IPS-15b (cell line): ENCODE results near the gene THYN1.

Source experiments
- H3K27me3 ChIP-seq: one replicate; pipeline ENCODE4 v1.6.1; 2013; ENCODE audit warnings: low read length; ENCODE audit not compliant: control insufficient read depth, insufficient read depth
- H3K36me3 ChIP-seq: one replicate; pipeline ENCODE4 v1.6.1; 2013; ENCODE audit warnings: low read length; ENCODE audit not compliant: control insufficient read depth, insufficient read depth
- H3K4me1 ChIP-seq: one replicate; pipeline ENCODE4 v1.6.1; 2013; ENCODE audit warnings: mild to moderate bottlenecking, low read length; ENCODE audit not compliant: control insufficient read depth, insufficient read depth
- H3K4me3 ChIP-seq: one replicate; pipeline ENCODE4 v1.5.1; 2013; ENCODE audit warnings: low read depth, low read length
- H3K9ac ChIP-seq: one replicate; pipeline ENCODE4 v1.6.1; 2013; ENCODE audit warnings: low read depth, mild to moderate bottlenecking, low read length
- H3K9me3 ChIP-seq: one replicate; pipeline ENCODE4 v1.6.1; 2013; ENCODE audit warnings: mild to moderate bottlenecking, low read length; ENCODE audit not compliant: control insufficient read depth, insufficient read depth

THYN1 gene

DNA sequence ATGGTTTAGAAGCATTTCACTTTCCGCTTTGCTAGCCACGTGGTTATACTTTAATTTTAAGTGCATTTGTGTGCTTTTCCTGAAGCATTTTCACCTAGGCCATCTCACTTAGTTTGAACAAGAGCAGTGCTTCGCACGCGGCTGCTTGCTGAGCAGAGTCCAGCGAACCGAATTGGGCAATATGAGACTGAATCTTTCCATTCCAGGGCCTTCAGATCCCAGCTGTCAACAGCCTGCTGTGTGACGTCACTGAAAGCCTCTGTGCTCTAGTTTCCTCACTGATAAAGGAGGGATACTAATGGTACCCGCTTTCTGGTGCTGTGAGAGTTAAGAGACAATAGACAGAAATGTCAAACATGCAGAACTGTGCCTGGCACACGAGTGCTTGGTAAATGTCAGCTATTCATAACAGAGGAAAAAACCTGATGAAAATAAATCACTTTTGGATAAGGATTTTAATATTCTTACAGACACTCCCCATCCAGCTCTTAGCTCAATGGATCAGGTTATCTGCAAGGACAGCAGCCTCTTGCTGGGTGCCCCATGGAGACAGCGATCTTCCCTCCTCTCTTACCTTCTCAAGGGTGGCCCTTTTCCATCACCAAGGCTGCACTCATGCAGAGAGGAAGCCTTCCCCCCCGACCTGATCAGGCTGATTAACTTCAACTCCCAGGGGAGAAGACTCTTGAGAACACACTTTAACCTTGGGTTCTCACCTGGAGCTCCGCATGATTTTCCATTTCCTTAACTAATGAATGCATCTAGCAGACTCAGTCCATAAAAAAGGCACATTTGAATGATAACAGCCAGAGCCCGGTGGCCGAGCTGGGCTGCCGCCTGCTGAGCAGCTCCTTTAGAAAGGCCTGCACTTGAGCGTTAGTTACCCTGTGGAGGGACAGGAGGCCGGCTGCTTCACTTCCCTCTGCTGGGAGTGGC lies 19.5 kb upstream of the THYN1 start:
- Histone ChIP-seq H3K36me3 (peaks cover 3% of the 10 kb centered on the region), H3K4me1 (peaks cover 29% of the 10 kb centered on the region), H3K9me3 (no peaks in the 10 kb centered on the region), H3K27me3 (peaks cover 3% of the 10 kb centered on the region), H3K4me3 (peak overlapping the region; percentile 85), H3K9ac (peak overlapping the region; percentile 4)

- H3K9ac ChIP-seq: no peak overlapping the region
- peaks cover 3% of the 10 kb centered on the region for H3K27me3 ChIP-seq
- H3K36me3 ChIP-seq: peaks cover 3% of the 10 kb centered on the region
- no peaks in the 10 kb centered on the region for H3K9me3 ChIP-seq
- H3K4me3 ChIP-seq: no peak overlapping the region
- H3K4me1 ChIP-seq: peaks cover 34% of the 10 kb centered on the region
These were observed 18.8 kb upstream of the THYN1 start for GRCh38 chr11:134271978-134272377.

DNA sequence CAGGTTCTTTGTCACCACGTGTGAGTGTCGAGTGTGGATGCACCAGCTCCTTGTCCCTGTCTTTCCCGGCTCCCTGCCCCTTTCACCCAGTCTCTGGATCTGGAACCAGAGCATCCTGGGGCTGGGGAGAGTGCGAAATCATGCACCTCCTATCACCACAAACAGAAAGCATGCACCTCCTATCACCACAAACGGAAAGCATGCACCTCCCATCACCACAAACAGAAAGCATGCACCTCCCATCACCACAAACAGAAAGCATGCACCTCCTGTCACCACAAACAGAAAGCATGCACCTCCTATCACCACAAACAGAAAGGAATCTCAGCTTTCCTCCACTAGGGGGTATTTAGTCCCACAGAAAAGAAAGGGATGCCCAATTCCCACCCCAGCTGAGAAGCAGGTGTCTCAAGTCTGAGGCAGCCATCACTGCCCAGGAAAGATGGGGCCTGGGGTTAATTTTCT lies 17.1 kb upstream of the THYN1 start:
- H3K27me3 ChIP-seq: peaks cover 3% of the 10 kb centered on the region
- no peaks in the 10 kb centered on the region for H3K36me3 ChIP-seq
- no peak overlapping the region for H3K9ac ChIP-seq
- peaks cover 34% of the 10 kb centered on the region for H3K4me1 ChIP-seq
- H3K9me3 ChIP-seq: no peaks in the 10 kb centered on the region
- no peak overlapping the region for H3K4me3 ChIP-seq

GRCh38 chr11:134267966-134268365 lies 14.8 kb upstream of the THYN1 start:
- H3K9me3 ChIP-seq: no peaks in the 10 kb centered on the region
- no peak overlapping the region for H3K4me3 ChIP-seq
- H3K27me3 ChIP-seq: no peaks in the 10 kb centered on the region
- H3K36me3 ChIP-seq: peaks cover 3% of the 10 kb centered on the region
- no peak overlapping the region for H3K9ac ChIP-seq
- H3K4me1 ChIP-seq: peaks cover 20% of the 10 kb centered on the region

- H3K36me3 ChIP-seq: peaks cover 7% of the 10 kb centered on the region
- H3K9me3 ChIP-seq: no peaks in the 10 kb centered on the region
- peaks cover 16% of the 10 kb centered on the region for H3K4me1 ChIP-seq
- no peak overlapping the region for H3K9ac ChIP-seq
- H3K27me3 ChIP-seq: no peaks in the 10 kb centered on the region
- H3K4me3 ChIP-seq: no peak overlapping the region
These were observed 14.3 kb upstream of the THYN1 start for GRCh38 chr11:134267461-134267860.

- H3K27me3 ChIP-seq: no peaks in the 10 kb centered on the region
- H3K4me1 ChIP-seq: peaks cover 12% of the 10 kb centered on the region
- no peak overlapping the region for H3K9ac ChIP-seq
- H3K4me3 ChIP-seq: no peak overlapping the region
- H3K36me3 ChIP-seq: peaks cover 12% of the 10 kb centered on the region
- no peaks in the 10 kb centered on the region for H3K9me3 ChIP-seq
These were observed 13.7 kb upstream of the THYN1 start for GRCh38 chr11:134266841-134267251.

GRCh38 chr11:134266440-134266839 lies 13.3 kb upstream of the THYN1 start:
- no peak overlapping the region for H3K9ac ChIP-seq
- H3K27me3 ChIP-seq: no peaks in the 10 kb centered on the region
- H3K36me3 ChIP-seq: peaks cover 12% of the 10 kb centered on the region
- no peaks in the 10 kb centered on the region for H3K9me3 ChIP-seq
- H3K4me1 ChIP-seq: peaks cover 12% of the 10 kb centered on the region
- no peak overlapping the region for H3K4me3 ChIP-seq

DNA sequence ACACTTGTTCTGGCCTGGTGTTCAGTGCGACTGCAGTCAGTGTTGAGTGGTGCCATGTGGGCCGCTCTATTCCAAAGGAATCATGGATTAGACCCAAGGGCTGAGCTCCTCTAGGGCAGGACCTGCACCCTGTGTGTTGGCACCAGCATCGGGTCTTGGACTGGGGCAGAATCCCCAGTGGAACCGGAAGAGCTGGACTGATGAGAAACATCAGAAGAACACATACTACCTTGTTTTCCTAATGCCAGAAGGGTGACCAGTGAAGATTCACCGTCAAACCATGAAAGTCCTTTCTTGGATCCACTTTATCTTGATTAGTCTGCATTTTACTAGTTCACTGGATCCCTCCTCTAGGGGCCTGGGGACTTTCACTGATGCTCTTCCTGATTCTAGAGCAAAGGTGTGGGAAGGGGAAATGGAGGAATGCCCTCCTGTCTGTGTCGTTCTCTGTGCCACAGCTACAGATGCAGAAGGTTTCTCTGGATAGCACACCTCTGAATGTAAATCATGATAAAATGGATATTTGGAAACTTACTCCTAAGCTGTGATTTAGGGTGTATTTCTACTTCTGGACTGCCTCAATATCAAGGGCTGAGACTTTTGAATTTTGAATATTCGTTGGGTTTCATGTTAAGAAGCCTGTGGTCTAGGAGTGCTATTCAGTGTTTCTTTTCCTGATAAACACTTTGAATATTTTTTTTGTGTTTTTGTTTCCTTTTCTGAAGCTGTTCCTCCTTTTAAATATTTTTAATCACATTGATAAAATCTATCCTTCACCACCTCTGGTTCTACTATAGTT lies 12.0 kb upstream of the THYN1 start:
- Histone ChIP-seq H3K4me3 (no peak overlapping the region), H3K36me3 (peaks cover 19% of the 10 kb centered on the region), H3K4me1 (peaks cover 10% of the 10 kb centered on the region), H3K9ac (no peak overlapping the region), H3K27me3 (no peaks in the 10 kb centered on the region), H3K9me3 (no peaks in the 10 kb centered on the region)

DNA sequence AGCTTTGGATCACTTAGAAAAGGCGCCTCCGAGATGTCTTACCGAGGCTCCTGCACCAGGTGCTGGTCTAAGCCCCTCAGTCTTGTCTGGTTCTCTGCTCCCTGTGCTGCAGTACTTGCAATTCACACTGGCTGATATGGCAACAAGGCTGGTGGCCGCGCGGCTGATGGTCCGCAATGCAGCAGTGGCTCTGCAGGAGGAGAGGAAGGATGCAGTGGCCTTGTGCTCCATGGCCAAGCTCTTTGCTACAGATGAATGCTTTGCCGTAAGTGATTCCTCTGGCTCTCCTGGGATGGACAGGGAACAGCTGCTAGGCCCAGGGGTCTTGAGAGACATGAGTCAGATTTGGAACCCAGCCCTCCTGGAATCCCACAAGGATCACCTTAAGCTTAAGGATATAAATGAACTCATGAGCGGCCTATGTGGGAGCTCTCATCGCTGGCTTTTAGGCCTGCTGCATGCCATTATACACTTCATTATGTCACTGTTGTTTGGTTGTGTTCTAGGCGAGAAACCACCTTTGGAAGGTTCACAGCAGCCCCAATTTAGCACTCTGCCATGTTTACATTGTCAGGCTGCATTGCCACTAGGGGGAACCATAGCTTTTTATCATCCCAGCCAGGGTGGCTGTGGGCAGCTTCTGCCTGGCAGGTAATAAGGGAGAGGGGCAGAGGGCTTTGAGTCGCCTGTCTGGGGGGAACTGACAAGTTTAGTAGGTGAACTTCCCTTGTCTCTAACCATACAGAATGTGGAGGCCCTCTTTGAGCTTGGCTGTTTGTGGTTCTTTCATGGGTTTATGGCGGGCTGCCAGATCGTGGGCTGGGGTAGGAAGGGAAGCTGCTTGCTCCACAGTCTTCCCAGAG lies 8.7 kb upstream of the THYN1 start:
- Histone ChIP-seq H3K9me3 (no peaks in the 10 kb centered on the region), H3K36me3 (peaks cover 33% of the 10 kb centered on the region), H3K4me3 (no peak overlapping the region), H3K4me1 (no peaks in the 10 kb centered on the region), H3K9ac (no peak overlapping the region), H3K27me3 (no peaks in the 10 kb centered on the region)

DNA sequence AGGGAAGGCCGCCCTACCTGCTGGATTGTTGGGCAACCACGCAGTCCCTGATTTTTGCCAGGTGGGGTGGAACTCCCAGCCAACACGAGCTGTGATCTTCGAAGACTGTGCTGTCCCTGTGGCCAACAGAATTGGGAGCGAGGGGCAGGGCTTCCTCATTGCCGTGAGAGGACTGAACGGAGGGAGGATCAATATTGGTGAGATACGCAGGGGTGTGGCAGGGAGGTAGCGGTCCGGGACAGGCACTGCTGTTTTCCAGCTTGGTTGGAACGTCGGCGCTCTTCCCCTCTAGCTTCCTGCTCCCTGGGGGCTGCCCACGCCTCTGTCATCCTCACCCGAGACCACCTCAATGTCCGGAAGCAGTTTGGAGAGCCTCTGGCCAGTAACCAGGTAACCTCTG lies 7.8 kb upstream of the THYN1 start:
- H3K9me3 ChIP-seq: no peaks in the 10 kb centered on the region
- no peaks in the 10 kb centered on the region for H3K27me3 ChIP-seq
- H3K36me3 ChIP-seq: peaks cover 35% of the 10 kb centered on the region
- H3K9ac ChIP-seq: no peak overlapping the region
- no peak overlapping the region for H3K4me3 ChIP-seq
- no peaks in the 10 kb centered on the region for H3K4me1 ChIP-seq

GRCh38 chr11:134260503-134260902 lies 7.4 kb upstream of the THYN1 start:
- Histone ChIP-seq H3K4me1 (no peaks in the 10 kb centered on the region), H3K27me3 (no peaks in the 10 kb centered on the region), H3K9ac (no peak overlapping the region), H3K9me3 (no peaks in the 10 kb centered on the region), H3K36me3 (peaks cover 35% of the 10 kb centered on the region), H3K4me3 (no peak overlapping the region)
